Stimulated activated CD4-positive, alpha-beta T cell treated with anti-CD3 and anti-CD28 coated beads, Interleukin-12 subunit alpha, Interleukin-12 subunit beta, amount 100 ng/mL, for 4 hours (primary cell): Measurements from ENCODE around the gene NDUFAF5.

Experiments used
- DNase-seq: peaks from one replicate; pipeline ENCODE4 v3.0.0-alpha.2; 2020

NDUFAF5 gene

GRCh38 chr20:13824459-13824858 lies 39.6 kb downstream of the NDUFAF5 start:
- no peak for DNase-seq

GRCh38 chr20:13825465-13825864 lies 40.6 kb downstream of the NDUFAF5 start:
- no peak for DNase-seq

GRCh38 chr20:13831476-13831875 lies 46.6 kb downstream of the NDUFAF5 start:
- DNase-seq, result no peak

- DNase-seq, result no peak
Observed at GRCh38 chr20:13838664-13839063, 53.8 kb downstream of the NDUFAF5 start.

GRCh38 chr20:13839421-13840092 lies 54.7 kb downstream of the NDUFAF5 start:
- DNase-seq, result no peak

- DNase-seq, result no peak
Observed at GRCh38 chr20:13840093-13840465, 55.3 kb downstream of the NDUFAF5 start.

- DNase-seq, result no peak
Observed at GRCh38 chr20:13841206-13841605, 56.4 kb downstream of the NDUFAF5 start.

GRCh38 chr20:13844296-13844695 lies 59.5 kb downstream of the NDUFAF5 start:
- DNase-seq, result no peak

- DNase-seq, result no peak
Observed at GRCh38 chr20:13851279-13851678, 66.5 kb downstream of the NDUFAF5 start.

GRCh38 chr20:13852306-13852705 lies 67.5 kb downstream of the NDUFAF5 start:
- DNase-seq, result no peak

- no peak for DNase-seq
Observed at GRCh38 chr20:13855613-13856012, 70.8 kb downstream of the NDUFAF5 start.

- DNase-seq, result no peak
Observed at GRCh38 chr20:13856354-13856753, 71.5 kb downstream of the NDUFAF5 start.

- DNase-seq, result no peak
Observed at GRCh38 chr20:13857304-13857703, 72.5 kb downstream of the NDUFAF5 start.

- DNase-seq, result no peak
Observed at GRCh38 chr20:13857961-13858360, 73.1 kb downstream of the NDUFAF5 start.

GRCh38 chr20:13858439-13858838 lies 73.6 kb downstream of the NDUFAF5 start:
- DNase-seq, result no peak

GRCh38 chr20:13858871-13859270 lies 74.0 kb downstream of the NDUFAF5 start:
- DNase-seq, result no peak

- DNase-seq, result no peak
Observed at GRCh38 chr20:13862245-13862644, 77.4 kb downstream of the NDUFAF5 start.

GRCh38 chr20:13863244-13863643 lies 78.4 kb downstream of the NDUFAF5 start:
- no peak for DNase-seq

- DNase-seq, result no peak
Observed at GRCh38 chr20:13865156-13865555, 80.3 kb downstream of the NDUFAF5 start.

GRCh38 chr20:13865791-13866351 lies 81.0 kb downstream of the NDUFAF5 start:
- no peak for DNase-seq

GRCh38 chr20:13868331-13868730 lies 83.5 kb downstream of the NDUFAF5 start:
- DNase-seq, result no peak

GRCh38 chr20:13870170-13870748 lies 85.4 kb downstream of the NDUFAF5 start:
- no peak for DNase-seq
